GM19438 (cell line): ENCODE data around the gene TMEM178A.
"Not testable (repeated sequence)": the region's sequence is repeated elsewhere in the genome, so short reads cannot be mapped to it uniquely, and the experiment has no call there.

Source experiments
- ATAC-seq: cut with Tn5 transposase; IDR thresholded peaks from one replicate; pipeline ENCODE4 v1.9.1; 2021; ENCODE audit warnings: low read depth; ENCODE audit not compliant: unreplicated experiment

TMEM178A gene

DNA sequence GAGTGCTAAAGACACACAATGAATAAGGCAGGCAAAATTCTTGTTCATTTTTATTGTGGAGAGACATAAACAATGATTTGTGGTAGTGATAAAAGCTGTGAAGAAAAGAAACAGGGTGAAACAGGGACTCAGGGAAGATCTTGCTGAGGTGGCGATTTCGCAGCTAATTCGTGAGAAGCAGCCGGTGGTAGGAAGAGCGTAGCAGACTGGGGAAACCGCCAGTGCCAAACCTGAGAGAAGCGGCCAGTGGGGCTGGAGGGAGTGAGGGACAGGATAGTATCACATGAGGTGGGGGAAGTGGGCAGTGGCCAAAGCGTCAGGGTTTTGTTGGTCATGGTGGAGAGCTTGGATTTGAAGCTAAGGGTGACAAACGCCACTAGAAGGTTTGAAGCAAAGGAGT lies 42.3 kb downstream of the TMEM178A start:
- ATAC-seq: no peak

DNA sequence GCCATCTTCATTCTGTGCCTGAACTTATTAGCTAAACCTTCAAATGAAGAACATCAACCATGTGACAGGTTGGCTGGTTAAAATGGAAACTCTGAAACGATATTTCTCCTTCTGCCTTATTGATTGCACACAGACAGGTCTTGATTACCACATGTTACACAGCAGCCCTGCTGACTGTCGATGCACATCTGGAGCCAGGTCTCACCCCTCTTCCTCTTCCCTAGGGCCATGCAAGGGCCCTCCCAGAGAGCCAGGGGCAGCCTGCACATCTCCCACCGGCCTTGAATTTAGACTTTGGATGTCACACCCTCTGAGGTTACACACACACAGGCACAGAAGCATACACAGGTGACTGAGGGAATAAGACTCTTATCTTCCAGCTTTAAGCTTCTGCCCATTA lies 45.1 kb downstream of the TMEM178A start:
- ATAC-seq: no peak

DNA sequence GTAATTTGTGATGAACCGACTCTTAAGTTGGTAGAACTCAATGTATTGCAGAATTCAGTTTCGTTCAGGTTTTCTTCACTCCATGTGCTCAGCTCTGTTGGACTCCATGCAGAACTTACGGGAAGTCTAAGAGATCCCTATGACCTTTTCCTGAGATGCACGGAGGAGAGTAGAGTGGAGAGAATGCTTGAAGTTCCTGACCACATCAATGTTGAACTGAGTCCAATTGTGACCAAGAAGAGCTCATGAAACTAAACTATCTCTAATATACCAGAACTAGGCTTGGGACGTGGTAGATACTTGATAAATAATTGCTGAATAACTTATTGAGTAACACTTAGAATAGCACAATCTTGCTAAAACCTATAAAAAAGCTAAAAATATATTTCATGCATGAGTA lies 47.2 kb downstream of the TMEM178A start:
- no peak for ATAC-seq

GRCh38 chr2:39715095-39715494 lies 49.4 kb downstream of the TMEM178A start:
- ATAC-seq: no peak

DNA sequence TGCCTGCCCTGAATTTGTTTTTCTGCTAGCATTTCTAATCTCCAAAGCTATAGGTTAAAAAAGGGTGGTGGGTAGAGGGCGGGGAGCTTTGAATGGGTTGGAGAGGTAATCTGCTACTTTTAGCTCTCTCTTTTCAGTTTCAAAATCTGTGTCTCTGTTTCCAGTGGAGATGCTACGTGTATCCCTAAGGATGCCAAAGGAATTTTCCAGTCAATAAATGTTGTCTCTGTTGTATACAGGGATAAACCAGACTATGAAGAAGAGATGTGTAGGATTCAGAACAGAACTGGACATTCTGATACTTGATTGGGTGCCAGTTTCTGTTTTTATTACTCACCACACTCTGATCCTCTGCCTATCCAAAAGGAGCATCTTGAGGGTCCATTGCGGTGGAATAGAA lies 50.1 kb downstream of the TMEM178A start:
- ATAC-seq: no peak

DNA sequence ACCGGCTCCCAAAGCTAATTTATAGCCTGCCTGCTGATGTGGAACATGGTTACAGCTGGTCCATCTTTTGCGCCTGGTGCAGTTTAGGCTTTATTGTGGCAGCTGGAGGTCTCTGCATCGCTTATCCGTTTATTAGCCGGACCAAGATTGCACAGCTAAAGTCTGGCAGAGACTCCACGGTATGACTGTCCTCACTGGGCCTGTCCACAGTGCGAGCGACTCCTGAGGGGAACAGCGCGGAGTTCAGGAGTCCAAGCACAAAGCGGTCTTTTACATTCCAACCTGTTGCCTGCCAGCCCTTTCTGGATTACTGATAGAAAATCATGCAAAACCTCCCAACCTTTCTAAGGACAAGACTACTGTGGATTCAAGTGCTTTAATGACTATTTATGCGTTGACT lies 51.4 kb downstream of the TMEM178A start:
- ATAC-seq: no peak

DNA sequence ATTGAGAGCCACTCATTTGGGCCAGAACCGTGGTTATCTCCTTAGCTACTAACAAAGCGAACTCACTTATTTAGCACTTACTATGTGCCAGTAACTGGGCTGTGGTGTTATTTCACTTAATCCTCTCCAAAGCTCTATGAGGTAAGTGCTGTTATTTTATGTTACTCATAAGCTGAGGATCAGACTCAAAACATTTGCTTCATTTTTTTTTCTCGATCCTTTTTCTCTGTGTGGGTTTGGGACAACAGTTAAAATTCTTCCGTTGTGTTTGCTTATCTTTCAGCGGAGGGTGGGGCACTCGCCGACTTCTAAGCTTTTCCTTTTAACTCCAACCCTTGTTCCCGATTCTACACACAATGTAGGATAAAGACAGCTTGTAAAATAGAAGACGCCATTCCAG lies 52.8 kb downstream of the TMEM178A start:
- no peak for ATAC-seq

GRCh38 chr2:39719317-39719716 lies 53.6 kb downstream of the TMEM178A start:
- ATAC-seq: no peak

- no peak for ATAC-seq
Measured at GRCh38 chr2:39720970-39721369, 55.3 kb downstream of the TMEM178A start.

GRCh38 chr2:39723497-39723896 lies 57.8 kb downstream of the TMEM178A start:
- no peak for ATAC-seq

- ATAC-seq: no peak
Measured at GRCh38 chr2:39723946-39724827, 58.5 kb downstream of the TMEM178A start.

- no peak for ATAC-seq
Measured at GRCh38 chr2:39724828-39725144, 59.1 kb downstream of the TMEM178A start.

- ATAC-seq: no peak
Measured at GRCh38 chr2:39725401-39725800, 59.7 kb downstream of the TMEM178A start.

DNA sequence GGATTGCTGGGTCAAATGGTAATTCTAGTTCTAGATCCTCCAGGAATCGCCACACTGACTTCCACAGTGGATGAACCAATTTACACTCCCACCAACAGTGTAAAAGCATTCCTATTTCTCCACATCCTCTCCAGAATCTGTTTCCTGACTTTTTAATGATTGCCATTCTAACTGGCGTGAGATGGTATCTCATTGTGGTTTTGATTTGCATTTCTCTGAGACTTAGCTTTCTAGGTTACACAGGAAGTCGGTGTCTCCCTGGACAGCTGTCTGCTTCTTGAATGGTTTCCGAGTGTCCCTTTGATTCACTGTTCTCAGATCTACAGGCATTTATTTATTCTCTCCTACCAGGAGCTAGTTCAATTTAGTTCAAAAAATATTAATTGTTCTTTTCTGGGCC lies 62.4 kb downstream of the TMEM178A start:
- ATAC-seq: not testable (repeated sequence)

DNA sequence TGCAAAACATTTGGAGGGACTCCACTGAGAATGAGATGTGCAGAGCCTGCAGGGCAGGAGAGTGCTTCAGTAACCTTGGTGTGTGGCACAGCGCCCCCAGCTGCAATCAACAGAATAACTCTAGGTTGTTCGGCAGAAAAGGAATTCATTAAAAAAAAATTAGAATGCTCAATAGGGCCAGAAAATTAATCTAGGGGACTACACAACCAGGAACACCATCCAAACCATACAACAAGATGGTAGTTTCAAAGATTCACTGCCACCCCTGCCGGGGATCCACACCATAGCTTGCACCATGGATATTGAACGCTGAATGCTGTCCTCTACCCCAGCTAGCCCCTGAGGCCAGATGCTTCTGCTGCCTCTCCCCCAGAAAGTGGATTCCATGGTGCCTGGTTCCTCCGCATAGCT lies 63.2 kb downstream of the TMEM178A start:
- no peak for ATAC-seq

DNA sequence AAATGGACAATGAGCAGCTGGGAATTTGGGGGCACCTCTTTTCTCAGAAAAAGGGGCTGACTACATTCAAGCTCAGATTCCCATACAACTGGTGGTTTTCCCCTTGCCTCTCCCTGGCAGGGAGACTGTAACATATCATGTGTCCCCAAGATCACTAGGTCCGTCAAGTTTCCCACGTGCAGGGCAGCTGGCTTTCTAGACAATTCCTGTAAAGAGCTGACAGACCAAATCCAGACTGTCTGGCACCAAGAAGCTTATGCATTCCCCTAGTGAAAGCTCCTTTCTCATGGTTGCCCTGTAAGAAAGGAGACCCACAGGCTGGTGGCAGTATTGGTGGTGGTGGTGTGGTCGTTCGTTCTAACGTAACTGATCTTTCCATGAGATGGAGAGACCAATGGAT lies 64.6 kb downstream of the TMEM178A start:
- ATAC-seq: no peak

DNA sequence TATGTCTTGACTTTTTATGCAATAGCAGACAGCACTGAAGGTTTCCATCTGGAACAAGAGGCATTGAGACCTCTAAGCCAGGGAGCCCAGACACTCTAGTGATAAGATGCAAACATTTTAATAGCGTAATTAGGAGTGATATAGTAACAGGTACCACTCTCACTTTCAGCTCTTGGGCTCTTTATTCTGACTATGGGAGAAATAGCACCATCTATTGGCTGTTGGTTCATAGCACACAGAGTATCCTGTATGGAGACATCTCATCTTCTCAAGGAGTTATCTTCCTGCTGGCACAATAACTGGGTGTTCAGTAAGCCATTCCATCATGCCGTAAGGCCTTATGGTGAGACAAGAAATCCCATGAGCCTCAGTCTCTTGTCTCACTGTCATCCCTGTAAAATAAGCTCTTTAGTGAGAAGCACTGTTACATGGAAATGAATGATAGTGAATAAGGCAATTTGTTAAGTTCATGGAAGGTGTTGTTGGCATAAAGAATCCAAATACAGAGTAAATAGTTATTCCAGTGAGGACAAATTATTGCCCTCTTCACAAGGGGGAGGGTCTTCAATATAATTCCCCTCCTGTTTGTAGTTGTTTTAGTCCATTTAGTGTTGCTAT lies 65.1 kb downstream of the TMEM178A start:
- peak; percentile 51 for ATAC-seq

DNA sequence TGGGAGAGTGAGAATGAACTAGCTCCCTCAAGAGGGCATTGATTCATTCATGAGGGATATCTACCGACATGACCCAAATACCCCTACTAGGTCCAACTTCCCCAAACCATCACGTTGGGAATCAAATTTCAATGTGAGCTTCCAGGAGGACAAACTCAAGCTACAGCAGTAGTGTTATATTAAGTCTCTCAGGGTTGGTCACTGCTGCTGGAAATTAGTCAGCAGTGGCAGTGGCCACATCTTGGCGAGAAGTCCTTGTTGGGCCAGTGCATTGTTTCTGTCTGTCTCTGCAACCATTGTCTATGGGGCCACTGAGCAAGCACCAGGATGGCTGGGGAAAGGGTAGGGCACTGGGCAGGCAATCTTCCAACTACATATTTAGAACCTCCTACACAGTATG lies 65.8 kb downstream of the TMEM178A start:
- ATAC-seq: no peak

GRCh38 chr2:39732482-39732881 lies 66.8 kb downstream of the TMEM178A start:
- no peak for ATAC-seq

DNA sequence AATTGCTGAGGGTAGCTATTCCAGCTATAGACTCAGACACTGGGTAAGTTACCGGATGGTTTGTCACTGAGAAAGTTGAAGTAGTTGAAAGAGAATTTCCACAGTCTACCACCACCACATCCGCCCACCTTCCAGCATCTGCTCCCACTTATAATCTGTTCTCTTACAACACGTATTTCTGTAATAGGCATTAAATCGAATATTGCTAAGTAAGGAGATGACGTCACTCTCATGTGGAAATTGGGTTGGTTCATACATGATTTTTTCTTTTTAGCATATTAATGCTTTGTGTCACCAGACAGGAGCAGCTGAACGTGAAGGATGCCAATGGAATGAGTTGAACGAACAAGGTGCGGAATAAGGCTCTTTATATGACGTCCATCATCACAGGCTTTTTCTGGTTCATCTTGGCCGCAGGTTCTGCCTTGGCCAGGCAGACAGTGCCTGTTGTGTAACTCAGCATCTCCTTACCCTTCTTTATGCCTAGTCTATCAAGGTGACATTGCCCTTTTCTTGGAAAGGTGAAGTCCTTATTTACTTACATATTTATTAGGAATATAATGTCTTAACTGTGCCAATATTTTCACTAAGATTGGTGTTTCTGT lies 67.5 kb downstream of the TMEM178A start:
- no peak for ATAC-seq

- ATAC-seq: no peak
Measured at GRCh38 chr2:39734445-39734844, 68.7 kb downstream of the TMEM178A start.

DNA sequence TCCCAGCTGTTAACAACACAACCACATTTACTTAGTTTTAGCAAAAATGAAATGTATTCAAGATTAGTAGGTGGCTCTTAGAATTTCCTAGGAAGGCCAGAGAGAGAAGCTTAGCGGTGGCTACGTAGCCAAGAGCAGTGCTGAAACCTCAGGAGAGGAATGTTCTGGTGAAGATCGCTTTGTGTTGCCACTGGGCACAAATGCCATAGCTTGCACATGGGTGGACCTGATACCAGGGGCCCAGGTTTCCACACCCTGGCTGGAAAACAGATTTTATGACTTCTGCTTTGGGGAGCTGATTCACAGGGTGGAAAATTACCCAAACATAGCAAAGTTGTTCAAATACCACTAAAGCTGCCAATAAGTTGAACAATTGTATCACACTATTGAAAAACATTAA lies 69.9 kb downstream of the TMEM178A start:
- no peak for ATAC-seq
